ENCODE measurements around the gene EDEM2.
"Not testable (repeated sequence)": the region's sequence is repeated elsewhere in the genome, so short reads cannot be mapped to it uniquely, and the experiment has no call there.

EDEM2 gene

GRCh38 chr20:35168701-35169409, 21.7 kb upstream of the EDEM2 start:
- DNase-seq: not testable (repeated sequence)

GRCh38 chr20:35167787-35168186, 20.7 kb upstream of the EDEM2 start:
- no peak for DNase-seq

GRCh38 chr20:35166242-35166830, 19.2 kb upstream of the EDEM2 start:
- DNase-seq: no peak

- DNase-seq: no peak
Measured at GRCh38 chr20:35165221-35166185, 18.4 kb upstream of the EDEM2 start.

GRCh38 chr20:35164531-35164930, 17.4 kb upstream of the EDEM2 start:
- not testable (repeated sequence) for DNase-seq

DNA sequence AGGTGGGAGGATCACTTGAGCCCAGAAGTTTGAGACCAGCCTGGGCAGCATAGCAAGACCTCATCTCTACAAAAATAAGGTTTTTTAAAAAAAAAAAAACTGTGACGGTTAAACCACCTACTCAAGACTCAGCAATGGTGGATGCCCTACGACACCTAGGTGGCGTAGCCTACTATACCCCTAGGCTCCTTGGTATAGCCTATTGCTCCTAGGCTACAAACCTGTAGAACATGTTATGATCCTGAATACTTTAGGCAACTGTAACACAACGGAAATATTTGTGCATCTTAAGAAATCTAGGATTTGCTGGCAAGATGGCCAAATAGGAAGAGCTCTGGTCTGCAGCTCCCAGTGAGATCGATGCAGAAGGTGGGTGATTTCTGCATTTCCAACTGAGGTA, 13.2 kb upstream of the EDEM2 start:
- DNase-seq: not testable (repeated sequence)

DNA sequence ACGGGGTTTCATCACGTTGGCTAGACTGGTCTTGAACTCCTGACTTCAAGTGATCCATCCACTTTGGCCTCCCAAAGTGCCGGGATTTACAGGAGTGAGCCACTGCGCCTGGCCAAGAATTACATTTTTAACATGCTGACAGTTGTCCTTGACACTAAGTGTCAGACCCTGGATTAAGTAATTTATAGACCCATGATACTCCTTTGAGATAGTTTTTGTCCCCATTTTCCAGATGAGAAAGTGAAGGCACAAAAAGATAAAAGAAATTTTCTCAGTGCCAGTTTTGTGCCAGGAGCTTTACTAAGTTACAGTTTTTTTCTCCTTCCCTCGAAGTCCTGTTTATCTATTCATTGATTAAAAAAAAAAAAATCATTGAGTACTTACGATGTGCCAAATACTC, 9.8 kb upstream of the EDEM2 start:
- DNase-seq: no peak

- DNase-seq: no peak
Measured at GRCh38 chr20:35155936-35156335, 8.8 kb upstream of the EDEM2 start.

GRCh38 chr20:35151736-35152135, 4.6 kb upstream of the EDEM2 start:
- no peak for DNase-seq

DNA sequence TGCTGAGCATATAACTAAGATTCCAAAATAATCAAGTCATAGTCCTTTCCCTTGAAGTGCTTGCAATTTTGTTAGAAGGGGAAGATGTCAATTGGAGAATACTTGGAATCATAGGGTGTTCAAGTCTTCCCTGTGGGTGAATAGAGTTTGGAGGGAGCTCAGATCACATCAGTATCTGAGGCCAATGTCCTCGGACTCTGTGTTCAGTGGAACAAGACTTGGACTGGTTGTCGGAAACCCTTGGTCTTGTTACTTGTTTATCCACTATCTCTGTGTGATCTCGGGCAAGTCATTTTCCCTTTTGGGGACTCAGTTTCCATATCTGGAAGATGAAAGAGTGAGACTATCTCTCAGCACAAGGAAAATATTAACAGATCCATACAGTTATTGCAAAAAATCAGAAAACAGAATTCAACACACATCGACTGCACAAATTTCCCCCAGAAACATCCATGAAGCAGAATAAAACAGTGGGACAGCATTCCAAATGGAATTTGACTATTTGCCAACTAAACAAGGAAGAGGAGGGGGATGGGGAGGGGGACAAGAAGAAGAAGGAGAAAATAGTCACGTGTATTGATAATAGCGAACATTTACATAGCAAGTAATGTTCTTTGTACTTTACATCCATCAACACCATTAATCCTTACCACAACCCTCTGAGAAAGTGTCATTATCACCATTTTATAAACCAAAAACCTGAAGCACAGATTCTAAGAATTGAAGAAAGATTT, 3.9 kb upstream of the EDEM2 start:
- DNase-seq: no peak

GRCh38 chr20:35147575-35148071, 487 bp upstream of the EDEM2 start:
- DNase-seq: not testable (repeated sequence)

DNA sequence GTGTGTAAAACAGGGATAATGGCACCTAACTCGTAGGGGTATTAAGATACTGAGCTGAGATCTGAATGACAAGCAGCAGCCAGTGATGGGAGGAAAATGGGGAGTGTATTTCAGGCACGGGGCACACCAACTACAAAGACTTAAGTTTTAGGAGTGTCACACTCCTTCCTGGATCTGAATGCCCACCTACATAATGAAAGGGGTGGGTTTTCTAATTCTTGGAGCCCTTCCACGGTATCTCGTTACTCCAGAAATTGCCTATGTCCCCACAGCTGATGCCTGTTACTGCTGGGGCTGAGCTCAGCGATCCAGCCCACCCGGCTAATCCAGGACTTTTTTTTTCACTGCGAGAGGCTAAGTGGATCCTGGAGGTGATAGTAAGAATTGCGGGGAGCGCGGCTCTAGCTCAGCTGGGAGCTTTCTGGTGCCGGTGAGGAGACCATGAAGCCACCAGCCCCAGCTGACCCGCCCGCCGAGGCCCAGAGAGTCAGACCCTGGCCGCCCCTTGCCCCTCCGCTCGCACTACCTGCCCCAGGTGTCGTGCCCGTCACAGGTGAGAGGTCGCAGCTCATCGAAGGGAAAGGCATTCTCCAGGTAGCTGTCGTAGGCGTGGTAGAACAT, 727 bp downstream of the EDEM2 start:
- no peak for DNase-seq

- peak; percentile 13 for DNase-seq
Measured at GRCh38 chr20:35145141-35145564, 2.0 kb downstream of the EDEM2 start.

- DNase-seq: no peak
Measured at GRCh38 chr20:35144694-35145093, 2.4 kb downstream of the EDEM2 start.

DNA sequence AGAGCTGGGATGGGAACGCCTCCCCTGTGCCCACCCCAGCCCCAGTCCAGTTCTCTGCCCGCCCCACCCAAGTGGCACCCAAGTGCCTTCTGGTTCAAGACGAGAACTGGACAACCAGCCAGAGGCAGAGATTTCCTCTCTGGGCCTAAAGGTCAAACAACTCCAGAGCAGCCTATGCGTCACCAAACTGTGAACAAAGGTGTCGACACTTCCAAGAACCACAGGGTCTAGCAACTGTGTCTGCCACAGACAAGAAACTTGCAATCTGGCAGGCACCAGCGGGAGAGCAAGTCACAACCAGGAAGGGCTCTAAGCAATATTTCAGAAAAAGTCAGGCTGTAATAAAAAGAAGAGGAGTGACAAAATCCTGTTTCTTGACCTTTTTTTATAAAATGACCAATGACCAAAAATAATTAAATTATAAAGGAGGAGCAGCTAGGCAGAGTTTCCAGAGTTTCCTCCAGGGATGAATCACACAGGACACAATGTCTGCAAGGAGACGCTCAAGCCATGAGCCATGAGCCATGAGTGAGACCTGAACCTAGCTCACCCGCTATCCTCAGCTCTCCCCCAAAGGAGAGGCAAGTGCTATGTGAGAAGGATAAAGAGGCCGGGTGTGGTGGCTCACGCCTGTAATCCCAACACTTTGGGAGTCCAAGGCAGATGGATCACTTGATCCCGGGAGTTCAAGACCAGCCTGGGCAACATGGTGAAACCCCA, 11.1 kb downstream of the EDEM2 start:
- DNase-seq: no peak

DNA sequence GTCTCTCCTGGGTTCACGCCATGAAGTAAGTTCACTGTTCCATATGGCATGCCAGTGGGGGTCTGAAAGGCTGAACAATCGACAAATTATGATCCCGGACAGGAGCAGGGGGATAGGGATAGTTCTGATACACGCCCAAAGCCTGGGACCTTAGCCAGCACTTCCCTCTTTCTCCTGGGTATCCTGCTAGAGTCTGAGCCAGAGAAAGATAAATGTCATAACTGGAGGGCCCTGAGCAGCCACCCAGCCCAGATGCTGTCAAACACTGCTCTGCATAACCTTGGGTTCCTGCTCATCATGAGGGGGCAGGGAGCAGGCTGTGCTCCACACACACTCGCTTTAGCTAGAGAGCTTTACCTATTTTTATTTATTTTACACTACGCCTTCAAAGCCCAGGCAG, 12.3 kb downstream of the EDEM2 start:
- DNase-seq: no peak

DNA sequence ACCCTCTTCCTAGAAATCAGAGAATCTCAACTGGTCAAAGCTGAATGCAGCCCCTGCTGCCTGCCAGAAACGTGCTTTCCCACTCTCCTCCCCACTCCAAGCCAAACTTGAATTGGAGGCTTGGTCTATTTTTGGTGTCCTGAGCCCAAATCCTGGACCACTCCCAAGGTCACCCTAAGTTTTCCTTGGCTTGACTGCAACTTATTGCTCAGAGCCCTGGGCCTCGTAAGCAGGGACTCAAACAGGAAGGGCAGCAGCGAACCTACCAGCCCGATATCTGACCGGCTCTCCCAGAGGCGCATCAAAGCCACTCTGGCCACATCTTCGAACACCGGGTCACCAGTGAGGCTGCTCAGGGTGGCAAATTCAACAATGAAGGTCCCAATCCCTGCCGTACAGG, 12.7 kb downstream of the EDEM2 start:
- no peak for DNase-seq

GRCh38 chr20:35133735-35134134, 13.4 kb downstream of the EDEM2 start:
- DNase-seq: no peak

- DNase-seq: no peak
Measured at GRCh38 chr20:35133031-35133430, 14.1 kb downstream of the EDEM2 start.

DNA sequence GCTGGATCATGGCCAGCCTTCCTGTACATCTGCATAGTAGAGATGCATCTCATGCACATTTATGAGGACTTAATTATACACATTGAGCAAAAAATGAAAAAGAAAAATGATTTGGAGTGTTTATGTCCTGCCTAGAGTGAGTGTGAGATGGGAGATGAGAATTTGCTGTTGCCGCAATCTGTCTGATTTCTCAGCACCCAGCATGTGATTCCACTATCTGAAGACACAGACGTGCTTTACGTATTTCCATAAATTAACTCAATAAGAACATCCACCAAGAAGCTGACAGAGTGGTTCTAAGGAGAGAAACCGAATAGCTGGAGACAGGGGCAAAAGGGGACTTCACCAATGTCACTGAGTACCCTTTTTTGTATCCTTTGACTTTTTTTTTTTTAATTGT, 15.2 kb downstream of the EDEM2 start:
- DNase-seq: no peak

DNA sequence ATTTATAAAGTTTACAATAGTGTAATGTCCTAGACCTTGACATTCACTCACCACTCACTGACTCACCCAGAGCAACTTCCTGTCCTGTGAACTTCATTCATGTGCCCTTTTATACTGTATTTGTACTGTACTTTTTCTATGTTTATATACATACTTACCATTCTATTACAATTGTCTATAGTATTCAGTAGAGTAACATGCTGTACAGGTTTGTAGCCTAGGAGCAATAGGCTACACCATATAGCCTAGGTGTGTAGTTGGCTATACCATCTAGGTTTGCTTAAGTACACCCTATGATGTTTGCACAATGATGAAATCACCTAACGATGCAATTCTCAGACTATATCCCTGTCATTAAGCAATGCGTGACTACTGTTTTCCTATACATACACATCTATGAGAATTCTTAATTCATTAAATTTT, 17.5 kb downstream of the EDEM2 start:
- peak; percentile 1 for DNase-seq

DNA sequence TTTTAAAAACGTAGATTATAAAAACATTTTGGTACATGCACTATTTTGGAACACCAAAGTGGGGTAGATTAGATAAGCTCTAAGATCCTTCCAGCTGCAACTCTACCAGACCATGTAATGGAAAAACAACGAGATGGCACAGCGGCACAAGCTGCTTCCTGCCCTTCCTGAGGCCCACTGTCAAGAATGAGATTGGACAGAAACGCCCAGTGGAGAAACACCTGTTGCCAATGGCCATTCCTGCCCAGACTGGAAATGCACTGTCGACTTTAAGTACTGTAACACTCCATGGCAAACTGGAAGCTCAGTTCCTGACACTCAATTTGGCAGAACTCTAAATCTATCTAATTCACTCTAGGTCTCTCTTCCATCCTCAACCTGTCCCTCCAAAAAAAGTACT, 21.4 kb downstream of the EDEM2 start:
- no peak for DNase-seq

All from NCI-H2029 (cell line).